ENCODE measurements around the gene HIPK2.
"Not testable (repeated sequence)": the region's sequence is repeated elsewhere in the genome, so short reads cannot be mapped to it uniquely, and the experiment has no call there.

The HIPK2 gene

DNA sequence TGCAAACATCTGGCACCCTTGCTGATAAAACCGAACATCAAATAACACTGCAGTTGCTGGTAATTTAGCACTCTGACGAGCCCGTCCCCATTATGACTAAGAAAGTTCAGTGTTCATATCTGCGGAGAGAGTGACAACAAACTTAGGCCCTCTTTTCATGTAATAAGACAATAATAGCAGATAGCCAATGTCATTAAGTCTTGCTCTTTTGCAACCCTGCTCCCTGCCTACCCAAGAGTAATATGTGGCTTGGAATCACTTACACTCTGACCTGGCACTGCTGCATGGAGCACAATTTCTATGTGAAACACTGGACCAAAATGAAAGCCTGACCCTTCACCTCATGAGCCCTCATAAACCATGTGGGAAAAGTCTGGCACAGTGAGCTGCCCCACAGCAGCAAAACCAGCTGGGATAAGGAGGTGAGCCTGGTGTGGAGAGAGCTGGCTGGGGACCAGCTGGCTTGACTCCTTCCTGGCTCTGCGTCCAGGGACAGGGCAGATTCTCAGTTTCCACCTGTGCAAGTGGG is 86.5 kb downstream of the HIPK2 start:
- no peak for DNase-seq

DNA sequence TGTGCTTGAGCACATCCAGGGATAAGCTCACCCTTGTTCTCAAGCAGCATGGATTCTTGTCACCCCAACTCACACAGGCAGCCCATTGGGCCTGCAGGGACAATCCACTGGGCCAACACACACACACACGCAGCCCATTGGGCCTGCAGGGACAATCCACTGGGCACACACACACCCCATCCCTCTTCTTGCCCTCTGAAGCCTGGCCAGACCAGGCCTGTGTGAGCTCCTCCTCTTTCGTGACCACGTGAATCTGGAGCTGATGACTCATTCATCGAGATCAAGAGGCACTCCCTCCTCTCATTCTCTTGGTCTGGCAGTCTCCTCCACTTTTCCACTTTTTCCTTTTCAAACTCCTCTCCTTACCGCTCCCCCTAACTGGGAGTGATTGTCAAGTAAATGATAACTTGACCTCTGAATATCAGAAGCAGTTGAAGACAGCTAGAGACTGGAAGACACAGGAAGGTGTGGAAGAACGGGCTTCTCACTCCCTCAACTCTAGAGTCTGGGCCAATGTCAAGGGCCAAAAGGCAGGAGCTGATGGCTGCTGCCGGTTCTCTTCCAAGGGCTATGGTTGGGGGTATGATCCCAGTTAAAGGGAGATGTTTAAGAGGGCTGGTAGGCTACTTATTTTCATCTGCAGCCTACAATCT is 89.7 kb downstream of the HIPK2 start:
- DNase-seq: no peak

DNA sequence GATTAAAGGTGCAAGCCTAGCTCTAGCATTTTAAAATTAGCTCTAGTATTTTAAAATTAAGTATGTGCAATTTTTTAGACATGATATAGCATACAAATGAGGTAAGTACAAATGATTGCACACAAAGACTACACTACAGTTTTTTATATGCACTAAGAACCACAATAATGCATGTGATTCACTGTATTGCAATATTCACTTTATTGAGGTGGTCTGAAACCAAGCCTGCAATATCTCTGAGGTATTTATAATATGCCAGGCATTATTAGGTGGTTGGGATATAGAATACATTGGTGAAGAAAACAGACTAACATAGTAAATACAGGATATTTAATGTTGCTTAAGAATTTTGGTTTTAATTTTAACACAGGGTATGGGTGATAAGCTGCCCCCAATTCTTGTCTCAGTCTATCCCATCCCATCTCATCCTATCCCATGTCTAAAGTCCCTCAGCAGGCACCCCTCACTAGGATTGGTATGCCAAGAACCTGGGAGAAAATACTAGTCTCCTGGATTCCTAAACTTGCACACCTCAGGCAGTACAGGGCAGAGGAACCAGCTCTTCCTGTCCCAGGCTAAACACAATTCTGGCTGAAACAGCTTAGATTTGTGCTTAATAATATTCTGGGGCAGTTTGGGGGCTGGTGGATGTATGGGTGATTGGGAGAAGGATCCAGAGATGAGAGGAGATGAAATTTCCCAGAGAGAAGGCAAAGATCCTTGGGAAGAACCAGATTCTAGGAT is 90.4 kb downstream of the HIPK2 start:
- no peak for DNase-seq

DNA sequence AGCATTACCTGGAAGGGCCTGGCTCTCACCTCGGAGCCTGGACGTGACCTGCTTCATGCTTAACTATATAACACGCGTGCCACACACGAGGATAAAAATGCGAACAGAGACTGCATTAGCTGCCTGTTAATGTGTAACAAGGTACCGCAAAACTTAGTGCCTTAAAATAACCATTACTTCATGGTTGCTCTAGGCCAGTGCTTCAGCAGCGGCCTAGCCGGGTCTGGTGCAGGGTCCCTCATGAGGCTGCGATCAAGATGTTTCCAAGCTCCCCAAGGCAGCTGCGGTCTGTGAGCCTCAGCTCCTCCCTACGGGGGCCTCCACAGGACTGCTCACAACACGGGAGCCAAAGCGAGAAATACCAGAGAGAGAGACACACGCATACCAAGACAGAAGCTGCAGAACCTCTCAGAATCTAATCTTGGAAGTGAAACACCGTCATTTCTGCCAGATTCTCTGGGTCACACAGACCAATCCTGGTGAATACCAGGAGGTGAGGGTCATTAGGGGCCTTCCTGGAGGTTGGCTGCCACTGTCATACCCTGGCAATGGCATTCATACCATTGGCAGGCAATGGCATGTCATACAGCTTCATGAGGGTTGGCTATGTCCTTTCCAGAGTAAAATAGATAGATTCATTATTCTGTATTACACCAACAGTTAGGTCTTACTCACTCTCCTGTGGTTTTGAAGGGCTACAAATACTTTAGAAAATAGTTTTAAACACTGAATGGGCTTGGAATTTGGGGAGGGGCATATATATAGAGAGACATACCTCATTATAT is 94.5 kb downstream of the HIPK2 start:
- no peak for DNase-seq

DNA sequence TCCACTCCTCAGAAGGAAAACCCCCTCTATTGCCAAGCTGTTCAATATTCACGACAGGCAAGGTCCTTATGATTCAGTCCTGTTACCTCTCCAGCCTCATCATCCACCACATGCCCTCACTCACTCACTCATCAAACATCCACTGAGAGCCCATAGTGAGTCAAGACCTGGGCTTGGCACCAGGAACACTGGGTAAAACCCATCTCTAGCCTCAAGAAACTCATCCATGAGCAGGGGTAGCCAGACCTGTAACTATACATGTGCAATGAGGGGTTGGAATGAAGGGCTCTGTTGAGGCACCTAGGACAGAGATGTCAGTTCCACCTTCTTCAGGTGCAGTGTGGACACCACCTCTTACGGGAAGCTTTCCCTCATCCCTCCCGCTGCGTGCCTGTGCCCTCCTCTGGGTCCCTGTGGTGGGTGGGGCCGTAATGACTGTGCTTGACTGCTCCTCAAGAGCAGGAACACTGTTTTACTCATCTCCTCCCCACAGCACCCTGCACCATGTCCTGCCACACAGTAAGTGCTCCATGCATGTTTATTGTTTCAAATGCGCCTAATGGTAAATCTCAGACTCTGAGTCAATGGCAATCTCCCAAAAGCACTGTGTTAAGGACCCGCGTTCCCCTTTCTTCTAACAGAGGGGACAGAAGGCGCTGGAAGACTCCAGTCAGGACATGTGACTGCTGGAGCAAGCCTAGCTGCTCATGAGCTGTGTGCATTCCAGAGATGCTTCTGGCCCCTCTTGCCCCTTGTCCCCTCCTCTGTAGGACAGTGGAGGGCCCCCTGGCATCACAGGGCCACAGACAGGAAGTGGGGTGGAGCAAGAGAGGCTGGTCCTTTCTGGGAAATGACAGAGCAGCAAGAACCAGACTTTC is 95.4 kb downstream of the HIPK2 start:
- no peak for DNase-seq

DNA sequence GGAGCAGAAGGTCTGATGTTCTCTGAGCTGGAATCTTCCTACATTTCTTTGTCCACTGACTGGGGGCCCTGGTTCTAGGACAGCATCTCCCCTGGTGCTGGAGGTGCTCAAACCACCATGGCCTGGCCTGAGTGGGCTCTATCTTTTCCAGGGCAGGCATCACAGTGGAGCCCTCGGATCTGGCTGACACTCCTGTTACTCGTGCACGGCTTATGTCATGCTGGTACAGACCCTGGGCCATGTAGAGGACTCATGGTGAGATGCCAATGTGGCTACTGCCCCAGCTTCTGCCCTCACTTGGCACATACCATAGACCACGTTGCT is 96.0 kb downstream of the HIPK2 start:
- no peak for DNase-seq

DNA sequence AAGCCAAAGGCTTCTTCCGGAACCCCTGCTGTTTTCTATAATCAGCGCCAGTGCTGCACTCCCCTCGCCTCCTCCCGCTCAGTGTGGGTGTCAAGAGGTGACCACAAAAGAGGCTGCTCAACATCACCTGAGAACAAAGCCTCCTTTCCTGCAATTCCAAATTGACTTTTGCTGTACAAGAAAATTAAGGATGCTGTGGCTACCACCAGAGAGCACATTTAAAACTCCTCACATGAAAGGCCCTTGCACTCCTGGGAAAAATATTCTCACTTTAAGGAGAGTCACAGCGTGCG is 96.4 kb downstream of the HIPK2 start:
- DNase-seq: no peak

DNA sequence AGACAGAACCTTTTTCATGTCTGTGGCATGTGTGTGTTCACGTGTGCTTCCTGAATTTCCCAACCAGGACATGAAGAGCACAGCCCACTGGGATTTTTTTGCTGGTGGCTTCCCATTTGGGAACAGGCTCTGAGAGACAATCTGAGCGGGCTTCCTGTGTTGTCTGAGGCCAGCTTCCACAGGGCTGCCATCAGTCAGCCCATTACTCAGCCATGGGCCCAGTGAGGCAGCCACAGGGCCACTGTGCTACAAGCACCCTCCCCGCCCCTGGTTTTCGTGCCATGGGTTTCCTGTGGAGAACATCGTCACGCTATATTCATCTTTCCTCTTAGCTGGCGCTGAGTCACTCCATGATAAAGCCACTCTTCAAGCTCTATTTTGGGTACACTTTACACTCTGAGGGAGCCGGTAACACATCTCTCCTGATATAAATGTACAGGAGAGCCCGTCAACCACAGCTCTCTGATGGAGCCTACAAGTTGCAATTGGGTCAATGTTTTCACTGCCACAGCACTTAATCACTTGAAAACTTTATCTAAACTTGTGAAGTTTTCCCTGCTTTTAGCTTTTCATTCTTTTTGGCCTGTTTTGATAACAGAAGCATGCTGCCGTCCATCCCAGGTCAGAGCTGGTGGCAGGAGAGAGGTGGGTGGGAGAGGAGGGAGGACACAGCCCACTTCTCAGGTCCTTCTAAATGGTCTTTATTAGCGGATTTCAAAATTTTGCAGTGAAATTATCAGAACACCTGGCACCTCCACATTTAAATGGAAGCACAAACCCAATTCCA is 96.9 kb downstream of the HIPK2 start:
- peak; percentile 82 to 90 for DNase-seq

DNA sequence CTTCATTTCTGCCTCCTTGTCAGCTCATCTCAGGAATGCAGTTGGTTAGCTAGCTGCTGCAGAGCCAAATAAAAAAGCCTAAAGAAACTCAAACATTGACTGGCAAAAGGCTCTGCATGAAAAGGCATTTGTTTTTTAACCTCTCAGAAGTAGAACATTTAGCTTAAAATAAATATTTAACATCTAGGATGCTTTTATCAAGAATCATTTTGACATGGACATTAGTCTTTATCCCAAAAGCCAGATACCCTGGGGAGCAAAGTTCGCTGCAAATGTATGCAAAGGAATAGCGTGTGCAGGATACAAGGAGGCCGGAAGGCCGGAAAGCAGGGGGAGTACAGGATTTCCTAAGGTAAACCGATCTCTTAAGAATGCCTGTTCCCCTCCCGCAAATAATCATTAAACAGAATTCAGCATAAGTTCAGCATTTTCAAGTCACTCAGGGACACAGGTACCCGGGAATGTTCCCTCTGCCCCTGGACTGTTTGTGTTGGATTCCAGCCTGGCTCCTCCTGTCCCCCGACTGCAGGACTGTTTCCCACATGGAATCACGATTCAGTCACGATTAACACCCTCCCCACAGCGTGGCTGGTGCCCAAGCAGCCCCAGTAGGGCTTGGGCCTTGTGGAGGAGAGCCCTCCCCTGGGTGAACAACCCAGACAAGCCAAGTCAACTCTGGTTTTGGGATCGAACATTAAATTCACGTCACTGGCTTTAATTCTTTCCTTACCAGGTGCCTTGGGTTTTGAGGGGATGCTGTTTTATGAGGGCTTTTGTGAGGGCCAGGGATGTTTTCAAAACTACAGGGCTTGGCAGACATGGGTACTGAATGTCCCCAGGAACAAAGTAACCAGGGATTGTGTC is 97.8 kb downstream of the HIPK2 start:
- DNase-seq: no peak

DNA sequence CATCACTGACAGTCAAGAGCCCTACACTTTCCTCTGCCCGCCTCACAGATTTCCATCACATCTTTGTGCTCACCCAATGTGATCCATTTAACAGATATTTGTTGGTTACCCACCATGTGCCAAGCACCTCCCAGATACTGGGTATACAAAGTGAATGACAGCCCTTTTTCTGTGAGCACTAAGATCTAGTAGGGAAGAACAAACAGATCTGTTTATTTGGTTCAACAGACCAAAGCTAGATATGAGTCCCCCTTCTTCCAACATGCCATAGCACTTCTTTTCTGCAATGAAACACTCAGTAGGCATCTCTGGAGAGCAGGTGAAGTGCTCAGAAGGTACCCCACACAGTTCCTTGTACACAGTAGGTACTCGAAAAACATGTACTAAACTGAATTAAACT is 101.4 kb downstream of the HIPK2 start:
- DNase-seq: no peak

DNA sequence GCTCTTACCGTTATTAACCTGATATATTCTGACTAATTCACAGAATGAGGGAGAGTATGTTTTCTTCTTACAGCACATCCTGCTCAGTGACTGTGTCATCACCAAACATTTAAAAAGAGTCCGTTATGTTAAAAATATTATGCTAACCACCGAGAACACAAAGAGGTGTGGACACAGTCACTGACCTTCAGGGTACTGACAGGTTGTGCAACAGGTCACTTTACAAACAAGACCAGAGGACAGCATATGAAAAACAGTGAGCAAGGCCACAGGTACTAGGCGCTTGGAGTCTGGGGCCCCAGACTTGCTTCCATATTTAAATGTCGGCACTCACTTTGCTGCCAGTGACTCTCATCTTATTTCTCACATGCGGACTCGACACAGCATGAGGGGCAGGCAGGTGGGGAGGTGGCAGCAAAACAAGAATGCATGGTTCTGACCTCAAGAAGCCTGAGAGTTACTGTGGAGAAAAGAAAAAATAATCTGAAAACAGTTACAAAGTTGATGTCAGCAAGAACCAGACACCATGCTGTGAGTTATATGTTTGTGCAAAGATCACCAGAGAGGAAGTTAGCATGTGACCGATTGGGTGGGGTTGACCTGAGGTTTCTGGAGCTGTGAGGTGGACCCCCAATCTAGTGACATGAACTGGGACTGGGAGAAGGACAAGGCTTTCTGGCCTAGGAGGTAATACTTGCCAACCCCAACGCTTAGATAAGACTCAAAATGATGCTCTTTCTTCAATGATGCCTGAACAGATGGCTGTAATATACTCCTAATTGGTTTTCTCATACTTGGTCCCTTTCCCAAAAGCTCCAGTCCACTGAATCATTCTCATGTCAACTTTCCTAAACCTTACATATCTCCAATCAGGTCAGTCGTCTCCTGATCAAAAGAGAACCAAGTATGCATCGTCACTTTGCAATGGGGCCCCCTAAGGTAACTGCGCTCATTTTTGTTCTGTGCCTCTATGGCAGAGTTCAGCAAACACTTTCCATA is 102.4 kb downstream of the HIPK2 start:
- no peak for DNase-seq

DNA sequence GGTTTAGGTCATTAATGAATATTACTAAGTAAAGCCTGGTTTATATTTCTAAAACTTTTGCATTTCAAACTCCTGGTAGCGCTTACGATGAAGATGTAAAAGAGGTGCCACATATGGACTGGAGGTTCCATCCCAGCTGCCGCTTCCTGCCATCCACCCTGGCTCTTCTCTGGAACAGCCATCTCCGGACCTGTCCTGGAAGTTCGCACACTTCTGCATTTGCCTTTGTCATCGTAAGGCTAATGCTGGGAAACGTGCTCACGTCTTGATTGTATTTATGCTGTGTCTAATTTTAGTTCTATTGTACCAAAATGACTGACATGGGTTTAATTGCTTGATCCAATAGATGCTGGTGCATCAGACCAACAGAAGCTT is 103.1 kb downstream of the HIPK2 start:
- no peak for DNase-seq

DNA sequence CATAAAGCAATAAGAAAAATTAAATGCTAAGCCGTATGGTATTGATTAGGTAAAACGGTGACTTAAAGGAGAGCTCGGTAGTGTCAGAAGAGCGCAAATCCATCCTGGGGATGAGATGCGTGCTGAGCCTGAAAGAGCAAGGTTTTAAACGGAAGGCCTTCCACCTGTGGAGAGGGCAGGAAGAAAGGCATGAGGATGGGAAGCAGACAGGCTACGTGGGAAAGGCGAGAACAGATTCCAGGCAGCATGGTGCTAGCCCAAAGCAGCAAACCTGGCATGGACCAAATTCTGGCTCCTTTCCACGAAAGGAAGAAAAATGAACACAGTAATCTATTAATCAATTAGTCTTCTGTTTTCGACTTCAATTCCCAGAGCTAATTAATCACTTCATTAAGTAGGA is 103.5 kb downstream of the HIPK2 start:
- no peak for DNase-seq

DNA sequence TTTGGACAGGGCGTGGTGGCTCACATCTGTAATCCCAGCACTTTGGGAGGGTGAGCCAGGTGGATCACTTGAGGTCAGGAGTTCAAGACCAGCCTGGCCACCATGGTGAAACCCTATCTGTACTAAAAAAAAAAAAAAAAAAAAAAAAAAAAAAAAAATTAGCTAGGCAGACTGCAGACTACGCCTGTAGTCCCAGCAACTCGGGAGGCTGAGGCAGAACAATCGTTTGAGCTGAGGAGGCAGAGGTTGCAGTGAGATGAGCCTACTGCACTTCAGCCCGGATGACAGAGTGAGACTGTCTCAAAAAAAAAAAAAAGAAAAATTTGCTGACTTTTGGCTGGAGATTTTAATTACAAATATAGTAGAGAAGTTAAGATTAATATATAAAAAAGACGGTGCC is 104.0 kb downstream of the HIPK2 start:
- DNase-seq: no peak

DNA sequence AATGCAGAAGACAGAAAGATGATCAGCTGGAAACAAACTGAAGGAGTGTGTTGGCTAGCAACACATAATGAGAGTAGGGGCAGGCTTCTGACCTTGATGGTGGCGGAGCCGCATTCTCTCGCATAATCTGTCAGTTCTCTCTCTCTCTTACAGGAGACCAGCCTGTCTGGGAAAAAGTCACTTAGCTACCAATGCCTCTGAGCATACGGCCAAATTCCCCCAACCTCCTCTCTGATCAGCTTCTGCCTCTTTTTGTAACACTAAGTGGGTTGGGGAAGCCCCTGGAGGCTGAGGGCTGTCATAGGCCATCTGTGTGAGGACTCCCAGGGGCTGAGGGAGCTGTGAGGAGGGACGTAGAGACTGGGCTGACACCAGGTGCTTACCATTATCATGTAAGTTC is 104.6 kb downstream of the HIPK2 start:
- no peak for DNase-seq

DNA sequence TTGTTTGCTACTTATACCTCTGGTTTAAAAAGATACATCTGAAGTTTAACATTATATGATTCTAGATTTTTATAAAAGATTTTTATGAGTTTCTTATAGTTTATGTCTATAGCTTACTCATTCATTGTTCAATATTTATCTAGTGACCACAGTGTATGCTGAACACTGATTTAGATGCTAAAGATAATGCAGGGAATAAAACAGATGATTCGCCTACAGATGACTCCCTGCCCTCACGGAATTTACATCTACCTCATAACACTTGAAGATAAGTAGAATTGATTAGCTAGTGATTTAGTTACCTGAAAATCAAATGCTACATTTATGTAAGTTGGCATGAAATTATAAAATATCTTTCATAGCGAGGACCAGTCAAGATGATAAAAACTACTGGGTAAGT is 105.8 kb downstream of the HIPK2 start:
- DNase-seq: no peak

DNA sequence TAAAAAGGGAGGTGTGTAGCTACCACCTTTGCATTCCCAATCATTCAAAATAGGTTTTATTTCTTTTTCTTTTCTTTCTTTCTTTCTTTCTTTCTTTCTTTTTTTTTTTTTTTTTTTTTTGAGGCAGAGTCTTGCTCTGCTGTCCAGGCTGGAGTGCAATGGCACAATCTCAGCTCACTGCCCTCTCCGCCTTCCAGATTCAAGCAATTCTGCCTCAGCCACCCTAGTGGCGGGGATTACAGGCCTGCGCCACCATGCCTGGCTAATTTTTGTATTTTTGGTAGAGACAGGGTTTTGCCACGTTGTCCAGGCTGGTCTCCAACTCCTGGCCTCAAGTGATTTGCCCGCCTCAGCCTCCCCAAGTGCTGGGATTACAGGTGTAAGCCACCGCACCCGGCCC is 107.1 kb downstream of the HIPK2 start:
- not testable (repeated sequence) for DNase-seq

DNA sequence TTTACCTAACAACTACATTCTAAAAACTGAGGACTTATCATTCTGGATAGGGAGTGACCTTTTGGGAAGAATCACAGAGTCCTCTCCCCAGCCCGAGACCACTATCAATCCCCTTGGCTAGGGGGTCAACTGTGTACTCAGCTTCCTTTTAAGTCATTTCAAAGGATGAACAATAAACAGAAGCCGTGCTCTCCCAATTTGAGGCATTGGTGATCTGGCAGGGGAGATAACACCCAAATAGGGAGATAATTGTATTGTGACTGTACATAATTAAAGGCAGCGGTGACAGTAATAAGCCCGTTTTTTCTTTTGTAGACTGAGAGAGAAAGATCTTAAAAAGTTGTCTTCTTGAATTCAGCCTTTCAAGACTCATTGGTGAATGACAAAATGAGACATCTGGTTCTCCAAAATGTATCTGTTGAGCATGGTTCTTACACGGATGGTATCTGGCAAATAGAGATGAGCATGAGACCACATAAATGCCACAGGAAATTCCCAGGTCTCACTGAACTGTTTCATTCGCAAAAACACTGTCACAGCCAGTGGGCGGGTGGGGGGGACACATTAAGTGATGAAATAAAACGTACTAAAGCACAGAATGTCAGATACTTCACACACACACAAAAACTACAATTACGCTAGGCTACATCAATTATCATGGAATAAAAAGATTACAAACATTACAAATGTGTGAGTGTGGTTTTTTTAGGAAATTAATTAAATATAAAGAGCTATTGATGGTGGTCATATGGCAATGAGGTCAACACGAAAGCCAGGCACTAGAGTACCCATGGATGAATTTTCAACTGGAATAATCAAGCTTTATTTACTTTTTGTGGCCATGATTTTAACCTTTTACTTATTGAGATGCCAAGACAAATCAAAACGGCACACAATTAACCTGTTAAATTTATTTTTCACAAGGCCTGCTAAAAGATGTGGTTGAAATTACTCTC is 108.4 kb downstream of the HIPK2 start:
- no peak for DNase-seq

DNA sequence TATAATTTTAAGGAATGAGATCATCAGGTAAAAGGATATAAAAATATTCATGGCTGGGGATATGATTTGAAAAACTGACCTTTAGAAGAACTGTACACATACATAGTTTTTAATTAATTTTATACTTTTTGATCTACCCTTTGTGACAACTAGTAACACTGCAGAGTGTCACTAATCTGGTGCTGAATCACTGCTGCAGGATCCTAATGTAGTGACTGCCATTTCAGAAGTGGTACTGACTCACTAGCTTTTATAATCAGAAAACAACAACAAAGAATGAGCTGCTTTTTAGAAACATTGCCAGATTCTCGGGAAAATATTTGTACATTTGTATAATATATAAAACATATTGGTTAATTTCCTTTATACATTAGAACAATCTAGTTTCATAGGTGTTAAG is 110.4 kb downstream of the HIPK2 start:
- DNase-seq: no peak

All from SW 1271 (cell line).